Activated CD4-positive, CD25-positive, alpha-beta regulatory T cell (primary cell): ENCODE data around the gene PAX2.

Source experiments
- DNase-seq, 4 experiments: peaks; one replicate each; lab custom pipeline; 2025; lab: John Stamatoyannopoulos, UW

Gene PAX2

DNA sequence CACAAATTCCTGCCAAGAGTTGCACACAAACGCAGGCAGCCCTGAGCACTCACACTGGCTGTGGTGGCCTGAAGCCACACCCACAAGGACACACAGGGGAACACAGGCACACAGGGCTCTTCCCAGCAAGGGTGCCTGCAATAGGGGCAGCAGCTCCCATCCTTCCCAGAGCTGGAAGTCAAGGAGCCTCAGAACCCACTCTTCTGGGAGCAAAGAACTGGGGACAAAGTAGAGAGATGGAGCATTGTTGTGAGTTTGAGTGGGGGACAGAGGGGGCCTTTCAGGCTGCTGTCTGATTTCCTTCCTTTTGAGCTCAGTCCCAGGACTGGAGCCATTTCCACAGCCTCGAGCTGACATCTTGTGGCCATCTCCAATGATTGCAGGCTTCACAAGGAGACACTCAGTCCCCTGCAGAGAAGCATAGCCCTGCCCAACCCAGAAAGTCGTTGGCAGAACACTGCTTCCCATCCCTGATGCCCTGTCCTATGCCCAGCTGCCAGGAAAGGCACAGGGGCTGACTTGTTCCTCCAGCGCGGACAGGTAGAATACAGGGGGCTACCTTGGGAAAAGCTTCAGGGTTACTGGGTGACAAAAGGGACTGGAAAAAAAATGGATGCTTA is 133.0 kb downstream of the PAX2 start:
- DNase-seq = no peak
